Hepatocyte (in vitro differentiated cells): ENCODE measurements around the gene L3MBTL1. TPM values are rescaled to one million over a fixed set of nuclear protein-coding genes. Genes with fewer than 3 reads are reported as not detected.

Experiments used
- DNase-seq: peaks from one replicate; pipeline ENCODE4 v3.0.0-alpha.2; 2016; ENCODE audit warnings: low spot score
- H2AFZ ChIP-seq: fragments of 200-600 bp; sonication (generic); 2 replicates; pipeline ENCODE4 v1.6.0; 2016; ENCODE audit warnings: antibody characterized with exemption, mild to moderate bottlenecking
- H3K27ac ChIP-seq: fragments of 200-600 bp; sonication (generic); 2 replicates; pipeline ENCODE4 v1.5.1; 2016; ENCODE audit warnings: mild to moderate bottlenecking
- H3K27me3 ChIP-seq: fragments of 200-600 bp; sonication (generic); 2 replicates; pipeline ENCODE4 v1.6.1; 2016
- H3K36me3 ChIP-seq: fragments of 200-600 bp; sonication (generic); replicated peaks from 2 replicates; pipeline ENCODE4 v1.5.1; 2016; ENCODE audit warnings: low read depth; ENCODE audit not compliant: insufficient read depth
- H3K4me1 ChIP-seq: fragments of 200-600 bp; sonication (generic); 2 replicates; pipeline ENCODE4 v1.5.1; 2016; ENCODE audit warnings: mild to moderate bottlenecking, moderate library complexity; ENCODE audit not compliant: insufficient read depth
- H3K4me2 ChIP-seq: fragments of 200-600 bp; sonication (generic); 2 replicates; pipeline ENCODE4 v1.6.0; 2016
- H3K4me3 ChIP-seq: fragments of 200-600 bp; sonication (generic); 2 replicates; pipeline ENCODE4 v1.5.1; 2016; ENCODE audit warnings: mild to moderate bottlenecking
- H3K79me2 ChIP-seq: fragments of 200-600 bp; sonication (generic); 2 replicates; pipeline ENCODE4 v1.6.0; 2017; ENCODE audit warnings: mild to moderate bottlenecking
- H3K9me2 ChIP-seq: fragments of 200-600 bp; sonication (generic); replicated peaks from 2 replicates; pipeline ENCODE4 v1.6.0; 2017; ENCODE audit warnings: mild to moderate bottlenecking; ENCODE audit not compliant: insufficient read depth
- H3K9me3 ChIP-seq: fragments of 200-600 bp; sonication (generic); 2 replicates; pipeline ENCODE4 v1.5.1; 2016; ENCODE audit warnings: low read depth, mild to moderate bottlenecking
- H4K20me1 ChIP-seq: fragments of 200-600 bp; sonication (generic); 2 replicates; pipeline ENCODE4 v1.6.0; 2016; ENCODE audit warnings: mild to moderate bottlenecking; ENCODE audit not compliant: insufficient read depth, poor library complexity, severe bottlenecking
- EZH2 ChIP-seq: fragments of 200-600 bp; sonication (generic); IDR thresholded peaks from 2 replicates; pipeline ENCODE4 v1.6.1; 2016; ENCODE audit warnings: antibody characterized with exemption, mild to moderate bottlenecking, borderline replicate concordance
- EZH2phosphoT487 ChIP-seq: fragments of 200-600 bp; sonication (generic); IDR thresholded peaks from one replicate; pipeline ENCODE4 v1.6.1; 2018; ENCODE audit warnings: antibody characterized with exemption, mild to moderate bottlenecking, low read depth, moderate library complexity; ENCODE audit not compliant: unreplicated experiment, severe bottlenecking
- WGBS: methylation state at CpG from one replicate; pipeline ENCODE4 v1.1.6; 2016; ENCODE audit warnings: low lambda C conversion rate; ENCODE audit errors: missing lambda C conversion rate; 5-methylcytosine and 5-hydroxymethylcytosine counted together
- polyA plus RNA-seq: library from polyadenylated mRNA; unstranded; fragments of >200 nt; fragmentation: Nextera tagmentation; extraction: Ambion mirVana; gene quantifications from 2 replicates; pipeline ENCODE4 v1.2.1, GENCODE V29; 2016
- total RNA-seq: library from RNA; depleted of rRNA; stranded (reverse); fragments of >200 nt; gene quantifications from 2 replicates; pipeline ENCODE4 v1.2.3, GENCODE V29; 2014
- TF ChIP-seq, protein P1 (sequence below): fragments of 200-600 bp; sonication (generic); IDR thresholded peaks from 2 replicates; pipeline ENCODE4 v1.5.1; 2016; ENCODE audit warnings: antibody characterized with exemption, mild to moderate bottlenecking; ENCODE audit not compliant: poor library complexity

Gene L3MBTL1
- total and polyA plus RNA-seq, 2 experiments from 2014 or later, result 7.5 to 7.9 TPM

DNA sequence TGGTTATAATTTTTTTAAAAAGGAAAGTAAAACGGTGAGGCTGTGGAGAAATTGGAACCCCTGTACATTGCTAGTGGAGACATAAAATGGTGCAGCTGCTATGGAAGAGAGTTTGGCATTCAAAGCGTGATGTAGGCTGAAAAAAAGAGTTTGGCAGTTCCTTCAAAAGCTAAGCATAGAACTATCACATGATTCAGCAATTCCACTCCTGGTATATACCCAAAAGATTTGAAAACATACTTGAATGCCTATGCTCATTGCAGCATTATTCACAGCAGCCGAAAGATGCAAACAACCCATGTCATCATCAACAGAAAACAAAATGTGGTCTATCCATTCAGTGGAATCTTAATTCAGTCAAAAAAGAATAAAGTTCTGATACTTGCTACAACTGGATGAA is 46.9 kb downstream of the L3MBTL1 start:
- DNase-seq, result no peak
- 92% methylated on average over 3 of the region's 3 CpGs for WGBS
- Histone ChIP-seq H4K20me1 (no peaks in the 10 kb centered on the region), H3K4me3 (no peak overlapping the region), H3K4me2 (no peak overlapping the region), H3K9me2 (no peaks in the 10 kb centered on the region), H3K36me3 (no peaks in the 10 kb centered on the region), H3K4me1 (peaks cover 30% of the 10 kb centered on the region), H3K27me3 (no peaks in the 10 kb centered on the region), H3K27ac (no peak overlapping the region), H3K79me2 (no peaks in the 10 kb centered on the region), H3K9me3 (no peaks in the 10 kb centered on the region), H2AFZ (no peak overlapping the region)
- TF ChIP-seq EZH2, result no peak
- TF ChIP-seq, protein P1, sequence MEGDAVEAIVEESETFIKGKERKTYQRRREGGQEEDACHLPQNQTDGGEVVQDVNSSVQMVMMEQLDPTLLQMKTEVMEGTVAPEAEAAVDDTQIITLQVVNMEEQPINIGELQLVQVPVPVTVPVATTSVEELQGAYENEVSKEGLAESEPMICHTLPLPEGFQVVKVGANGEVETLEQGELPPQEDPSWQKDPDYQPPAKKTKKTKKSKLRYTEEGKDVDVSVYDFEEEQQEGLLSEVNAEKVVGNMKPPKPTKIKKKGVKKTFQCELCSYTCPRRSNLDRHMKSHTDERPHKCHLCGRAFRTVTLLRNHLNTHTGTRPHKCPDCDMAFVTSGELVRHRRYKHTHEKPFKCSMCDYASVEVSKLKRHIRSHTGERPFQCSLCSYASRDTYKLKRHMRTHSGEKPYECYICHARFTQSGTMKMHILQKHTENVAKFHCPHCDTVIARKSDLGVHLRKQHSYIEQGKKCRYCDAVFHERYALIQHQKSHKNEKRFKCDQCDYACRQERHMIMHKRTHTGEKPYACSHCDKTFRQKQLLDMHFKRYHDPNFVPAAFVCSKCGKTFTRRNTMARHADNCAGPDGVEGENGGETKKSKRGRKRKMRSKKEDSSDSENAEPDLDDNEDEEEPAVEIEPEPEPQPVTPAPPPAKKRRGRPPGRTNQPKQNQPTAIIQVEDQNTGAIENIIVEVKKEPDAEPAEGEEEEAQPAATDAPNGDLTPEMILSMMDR, result no peak

DNA sequence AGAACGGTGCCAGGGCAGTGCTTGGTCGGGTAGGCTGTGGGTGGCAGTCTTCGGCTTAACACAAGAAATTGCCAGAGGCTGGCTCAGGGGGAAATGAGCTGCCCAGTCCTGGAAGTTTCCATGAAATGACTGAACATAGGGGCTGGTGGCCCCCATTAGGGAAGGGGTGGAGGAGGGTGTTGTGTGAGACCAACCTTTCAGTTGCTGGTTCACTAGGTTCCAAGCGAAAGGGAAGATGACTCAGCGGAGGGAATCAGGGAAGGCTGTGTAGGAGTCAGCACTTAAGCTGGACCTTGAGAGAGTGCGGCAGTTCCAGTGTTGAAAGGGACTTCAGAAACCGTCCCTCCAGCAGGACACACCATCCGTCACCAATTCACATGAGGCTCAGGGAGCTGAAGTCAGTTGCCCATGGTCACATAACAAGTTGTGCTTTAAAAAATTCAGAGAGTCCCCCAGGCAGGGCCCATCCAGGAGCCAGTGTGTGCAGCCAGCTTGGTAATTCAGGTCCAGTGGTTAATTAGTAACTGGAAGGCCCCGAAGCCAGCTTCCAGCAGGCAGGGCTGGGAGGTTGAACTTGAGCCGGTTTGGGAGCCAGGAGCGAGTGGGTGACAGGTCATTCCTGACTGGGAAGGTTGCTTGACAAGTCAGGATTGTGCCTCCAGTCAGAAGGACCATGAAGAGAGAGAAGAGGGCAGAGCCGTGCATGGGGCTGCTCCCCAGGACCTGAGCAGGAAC is 51.1 kb downstream of the L3MBTL1 start, which contains the start of gene SGK2:
SGK2 (plus strand) TSS at position 616 of the 735 bp plus-strand sequence. CDS start 7,469 bp downstream, outside the sequence.
- TF ChIP-seq EZH2phosphoT487 (no peak), EZH2 (no peak)
- TF ChIP-seq, protein P1, result no peak
- H4K20me1 ChIP-seq, result no peaks in the 10 kb centered on the region
- peaks cover 37% of the 10 kb centered on the region for H3K4me1 ChIP-seq
- H3K4me2 ChIP-seq, result peak within 1 kb of the TSS; percentile 71
- H3K9me3 ChIP-seq, result no peaks in the 10 kb centered on the region
- peak; percentile 83 for DNase-seq
- peak within 1 kb of the TSS; percentile 98 for H3K27ac ChIP-seq
- H3K4me3 ChIP-seq, result peak within 1 kb of the TSS; percentile 18
- H3K79me2 ChIP-seq, result peaks cover 17% of the 10 kb centered on the region
- no peaks in the 10 kb centered on the region for H3K9me2 ChIP-seq
- no peaks in the 10 kb centered on the region for H3K36me3 ChIP-seq
- H3K27me3 ChIP-seq, result no peaks in the 10 kb centered on the region
- 49% methylated on average over 12 of the region's 12 CpGs for WGBS
- no peak within 1 kb of the TSS for H2AFZ ChIP-seq

DNA sequence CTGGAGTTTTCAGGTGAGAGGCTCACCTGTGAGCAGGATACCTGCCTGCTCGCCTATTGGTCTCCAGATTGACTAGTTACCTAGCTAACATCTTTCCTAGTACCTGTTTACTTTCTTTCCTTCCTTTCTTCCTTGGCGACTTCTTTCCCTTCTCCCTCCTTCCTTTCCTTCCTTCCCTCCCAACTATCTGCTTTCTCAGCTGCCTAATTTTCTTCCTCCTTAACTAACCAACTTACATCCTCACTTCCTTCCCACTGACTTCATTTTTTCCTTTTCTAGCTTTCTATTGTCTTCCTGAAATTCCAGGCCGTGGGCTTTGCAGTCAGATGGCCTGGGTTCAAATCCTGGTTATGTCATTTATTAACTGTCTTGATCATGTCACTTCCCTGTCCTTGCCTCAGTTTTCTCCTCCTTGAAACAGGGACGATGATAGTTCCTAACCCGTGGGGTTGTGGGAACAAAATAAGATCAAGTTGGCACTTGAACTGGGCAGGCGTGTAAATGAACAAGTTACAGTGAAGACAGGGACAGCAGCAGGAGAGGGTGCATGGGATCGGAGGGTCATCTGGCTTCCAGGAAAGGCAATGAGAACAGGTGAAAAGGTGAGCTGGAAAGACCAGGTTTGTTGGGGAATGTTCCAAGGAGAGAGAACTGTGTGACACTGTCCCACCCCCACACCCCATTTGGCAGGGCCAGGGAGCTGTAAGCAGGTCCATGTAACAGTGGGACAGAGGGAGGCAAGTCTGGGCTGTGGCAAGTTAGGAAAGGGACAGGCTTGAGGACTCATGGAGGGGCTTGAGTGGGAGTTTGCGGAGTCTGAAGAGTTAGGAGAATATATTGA is 51.9 kb downstream of the L3MBTL1 start:
- Histone ChIP-seq H3K9me2 (no peaks in the 10 kb centered on the region), H3K36me3 (no peaks in the 10 kb centered on the region), H3K4me3 (peak overlapping the region; percentile 18), H3K4me1 (peaks cover 37% of the 10 kb centered on the region), H3K27ac (peak overlapping the region; percentile 98), H2AFZ (no peak overlapping the region), H3K4me2 (peak overlapping the region; percentile 71), H3K27me3 (no peaks in the 10 kb centered on the region), H3K79me2 (peaks cover 17% of the 10 kb centered on the region), H4K20me1 (no peaks in the 10 kb centered on the region), H3K9me3 (no peaks in the 10 kb centered on the region)
- DNase-seq, result no peak
- TF ChIP-seq EZH2phosphoT487, result no peak
- TF ChIP-seq, protein P1, result no peak
- 81% methylated on average over 8 of the region's 8 CpGs for WGBS
